MM.1S (cell line): Measurements from ENCODE around the gene HAUS5.

Experiments used
- DNase-seq: peaks from one replicate; pipeline ENCODE4 v3.0.0-alpha.2; 2015
- H2AFZ ChIP-seq: fragments of 300-600 bp; sonication (generic); 2 replicates; pipeline ENCODE4 v1.6.0; 2016; ENCODE audit warnings: antibody characterized with exemption, low read length
- H3F3A ChIP-seq: fragments of 300-600 bp; sonication (generic); 2 replicates; pipeline ENCODE4 v1.6.1; 2016; ENCODE audit warnings: mild to moderate bottlenecking, antibody characterized with exemption, low read length, moderate library complexity, mixed read lengths; ENCODE audit not compliant: insufficient read depth
- H3K27ac ChIP-seq: fragments of 300-600 bp; sonication (generic); 2 replicates; pipeline ENCODE4 v1.5.1; 2016; ENCODE audit warnings: mild to moderate bottlenecking, low read length
- H3K27me3 ChIP-seq: fragments of 300-600 bp; sonication (generic); replicated peaks from 2 replicates; pipeline ENCODE4 v1.6.0; 2016; ENCODE audit warnings: low read length; ENCODE audit not compliant: insufficient read depth
- H3K36me3 ChIP-seq: fragments of 300-600 bp; sonication (generic); replicated peaks from 2 replicates; pipeline ENCODE4 v1.6.1; 2016; ENCODE audit warnings: mild to moderate bottlenecking, low read length, mixed read lengths; ENCODE audit not compliant: insufficient read depth
- H3K4me1 ChIP-seq: fragments of 300-600 bp; sonication (generic); 2 replicates; pipeline ENCODE4 v1.6.1; 2016; ENCODE audit warnings: low read length, mixed read lengths
- H3K4me2 ChIP-seq: fragments of 300-600 bp; sonication (generic); 2 replicates; pipeline ENCODE4 v1.6.0; 2016; ENCODE audit warnings: low read depth, low read length
- H3K4me3 ChIP-seq: fragments of 300-600 bp; sonication (generic); 2 replicates; pipeline ENCODE4 v1.5.1; 2016; ENCODE audit warnings: low read length, mixed read lengths
- H3K79me2 ChIP-seq: fragments of 300-600 bp; sonication (generic); 2 replicates; pipeline ENCODE4 v1.6.1; 2016; ENCODE audit warnings: mixed run types, low read length, mixed read lengths
- H3K9ac ChIP-seq: fragments of 300-600 bp; sonication (generic); 2 replicates; pipeline ENCODE4 v1.6.1; 2016; ENCODE audit warnings: low read length, mixed read lengths
- H3K9me2 ChIP-seq: fragments of 300-600 bp; sonication (generic); replicated peaks from 2 replicates; pipeline ENCODE4 v1.6.1; 2016; ENCODE audit warnings: mild to moderate bottlenecking, low read length, mixed read lengths; ENCODE audit not compliant: insufficient read depth
- H3K9me3 ChIP-seq: fragments of 300-600 bp; sonication (generic); replicated peaks from 2 replicates; pipeline ENCODE4 v1.6.1; 2016; ENCODE audit warnings: mild to moderate bottlenecking, low read length, mixed read lengths; ENCODE audit not compliant: insufficient read depth
- H4K20me1 ChIP-seq: fragments of 300-600 bp; sonication (generic); 2 replicates; pipeline ENCODE4 v1.6.1; 2016; ENCODE audit warnings: mild to moderate bottlenecking, low read length, moderate library complexity, mixed read lengths; ENCODE audit not compliant: insufficient read depth
- CTCF ChIP-seq: fragments of 300-600 bp; sonication (generic); IDR thresholded peaks from 2 replicates; pipeline ENCODE4 v1.5.1; 2016; ENCODE audit warnings: antibody characterized with exemption, low read length, mixed read lengths
- EZH2 ChIP-seq: fragments of 300-600 bp; sonication (generic); optimal IDR thresholded peaks from 2 replicates; pipeline ENCODE3; 2017; ENCODE audit warnings: low read depth, mild to moderate bottlenecking, antibody characterized with exemption, low read length, mixed read lengths
- EZH2phosphoT487 ChIP-seq: fragments of 300-600 bp; sonication (generic); IDR thresholded peaks from 2 replicates; pipeline ENCODE4 v1.6.1; 2018; ENCODE audit warnings: antibody characterized with exemption, low read length

Gene HAUS5

GRCh38 chr19:35670686-35671085, 58.2 kb downstream of the HAUS5 start:
- H3K9me3 ChIP-seq, result no peaks in the 10 kb centered on the region
- peaks cover 59% of the 10 kb centered on the region for H3K27me3 ChIP-seq
- TF ChIP-seq CTCF (no peak), EZH2 (no peak), EZH2phosphoT487 (no peak)
- H3F3A ChIP-seq, result no peaks in the 10 kb centered on the region
- DNase-seq, result no peak
- H3K36me3 ChIP-seq, result no peaks in the 10 kb centered on the region
- no peaks in the 10 kb centered on the region for H3K79me2 ChIP-seq
- H2AFZ ChIP-seq, result no peak overlapping the region
- no peaks in the 10 kb centered on the region for H4K20me1 ChIP-seq
- no peak overlapping the region for H3K4me2 ChIP-seq
- no peak overlapping the region for H3K4me3 ChIP-seq
- no peaks in the 10 kb centered on the region for H3K9me2 ChIP-seq
- H3K27ac ChIP-seq, result no peak overlapping the region
- H3K4me1 ChIP-seq, result no peaks in the 10 kb centered on the region
- no peak overlapping the region for H3K9ac ChIP-seq

GRCh38 chr19:35671818-35672217, 59.3 kb downstream of the HAUS5 start:
- Histone ChIP-seq H3K36me3 (no peaks in the 10 kb centered on the region), H3K27ac (no peak overlapping the region), H4K20me1 (no peaks in the 10 kb centered on the region), H2AFZ (no peak overlapping the region), H3F3A (no peaks in the 10 kb centered on the region), H3K79me2 (no peaks in the 10 kb centered on the region), H3K27me3 (peaks cover 70% of the 10 kb centered on the region), H3K9me3 (no peaks in the 10 kb centered on the region), H3K4me2 (no peak overlapping the region), H3K4me1 (no peaks in the 10 kb centered on the region), H3K9me2 (no peaks in the 10 kb centered on the region), H3K9ac (no peak overlapping the region), H3K4me3 (no peak overlapping the region)
- no peak for TF ChIP-seq EZH2phosphoT487
- no peak for TF ChIP-seq EZH2
- no peak for DNase-seq

GRCh38 chr19:35673121-35673804, 60.7 kb downstream of the HAUS5 start:
- H3F3A ChIP-seq, result no peaks in the 10 kb centered on the region
- peaks cover 78% of the 10 kb centered on the region for H3K27me3 ChIP-seq
- peak overlapping the region; percentile 68; the same call in 1 of the 2 replicates for H3K4me2 ChIP-seq
- H3K36me3 ChIP-seq, result no peaks in the 10 kb centered on the region
- H3K79me2 ChIP-seq, result no peaks in the 10 kb centered on the region
- no peak for TF ChIP-seq EZH2
- TF ChIP-seq EZH2phosphoT487, result no peak
- TF ChIP-seq CTCF, result no peak
- no peaks in the 10 kb centered on the region for H3K9me2 ChIP-seq
- H3K4me3 ChIP-seq, result peak overlapping the region; percentile 48
- no peaks in the 10 kb centered on the region for H3K4me1 ChIP-seq
- no peaks in the 10 kb centered on the region for H3K9me3 ChIP-seq
- H2AFZ ChIP-seq, result peak overlapping the region; percentile 57
- H3K27ac ChIP-seq, result no peak overlapping the region
- no peaks in the 10 kb centered on the region for H4K20me1 ChIP-seq
- H3K9ac ChIP-seq, result no peak overlapping the region
- DNase-seq, result peak; percentile 53
